HFFc6 (cell line): ENCODE measurements around the gene DNASE1L1. TPM values are rescaled to one million over a fixed set of nuclear protein-coding genes. Genes with fewer than 3 reads are reported as not detected.

Experiments used
- DNase-seq: peaks from one replicate; pipeline ENCODE4 v3.0.0-alpha.2; 2018
- H3K27ac Mint-ChIP-seq: 2 replicates; pipeline ENCODE4 v1.8.0; 2020; ENCODE audit warnings: mild to moderate bottlenecking, mixed read lengths
- H3K27me3 Mint-ChIP-seq: 2 replicates; pipeline ENCODE4 v1.8.0; 2021; ENCODE audit warnings: mild to moderate bottlenecking, moderate library complexity, mixed read lengths; ENCODE audit not compliant: insufficient read depth
- H3K36me3 Mint-ChIP-seq: 2 replicates; pipeline ENCODE4 v1.8.0; 2021; ENCODE audit warnings: low read depth, mixed read lengths
- H3K4me1 Mint-ChIP-seq: 2 replicates; pipeline ENCODE4 v1.8.0; 2020; ENCODE audit warnings: low read depth, mixed read lengths
- H3K4me3 Mint-ChIP-seq: 2 replicates; pipeline ENCODE4 v1.8.0; 2020; ENCODE audit warnings: mild to moderate bottlenecking, moderate library complexity, mixed read lengths
- H3K9me3 Mint-ChIP-seq: 2 replicates; pipeline ENCODE4 v1.8.0; 2020; ENCODE audit warnings: mild to moderate bottlenecking, mixed read lengths
- total RNA-seq, 6 experiments: library from RNA; stranded (reverse); fragmentation: NEBNext Ultra II Directional; extraction: Animal tissue kit (Norgen Biotek cat#: 25700); gene quantifications; 2 replicates in 1 of 6; 3 replicates in 5 of 6; pipeline ENCODE4 v1.2.3, GENCODE V29; 2021
- TF ChIP-seq, protein P1 (sequence below): fragments of 200-600 bp; sonication (generic); IDR thresholded peaks from 2 replicates; pipeline ENCODE4 v1.5.0; 2021; ENCODE audit warnings: antibody characterized with exemption, mild to moderate bottlenecking

The DNASE1L1 gene
- total RNA-seq, 6 experiments from 2014 or later, result 74.8 to 96.3 (median 87.4) TPM

GRCh38 chrX:154450312-154450711 is 41.3 kb upstream of the DNASE1L1 start:
- Mint-ChIP-seq H3K27me3 (peaks cover 2% of the 10 kb centered on the region; the same call in 1 of the 2 replicates), H3K4me1 (peaks cover 6% of the 10 kb centered on the region; the same call in 1 of the 2 replicates), H3K27ac (no peak overlapping the region), H3K4me3 (no peak overlapping the region), H3K36me3 (peaks cover 7% of the 10 kb centered on the region; the same call in 1 of the 2 replicates), H3K9me3 (no peaks in the 10 kb centered on the region)
- no peak for DNase-seq
- TF ChIP-seq, protein P1, sequence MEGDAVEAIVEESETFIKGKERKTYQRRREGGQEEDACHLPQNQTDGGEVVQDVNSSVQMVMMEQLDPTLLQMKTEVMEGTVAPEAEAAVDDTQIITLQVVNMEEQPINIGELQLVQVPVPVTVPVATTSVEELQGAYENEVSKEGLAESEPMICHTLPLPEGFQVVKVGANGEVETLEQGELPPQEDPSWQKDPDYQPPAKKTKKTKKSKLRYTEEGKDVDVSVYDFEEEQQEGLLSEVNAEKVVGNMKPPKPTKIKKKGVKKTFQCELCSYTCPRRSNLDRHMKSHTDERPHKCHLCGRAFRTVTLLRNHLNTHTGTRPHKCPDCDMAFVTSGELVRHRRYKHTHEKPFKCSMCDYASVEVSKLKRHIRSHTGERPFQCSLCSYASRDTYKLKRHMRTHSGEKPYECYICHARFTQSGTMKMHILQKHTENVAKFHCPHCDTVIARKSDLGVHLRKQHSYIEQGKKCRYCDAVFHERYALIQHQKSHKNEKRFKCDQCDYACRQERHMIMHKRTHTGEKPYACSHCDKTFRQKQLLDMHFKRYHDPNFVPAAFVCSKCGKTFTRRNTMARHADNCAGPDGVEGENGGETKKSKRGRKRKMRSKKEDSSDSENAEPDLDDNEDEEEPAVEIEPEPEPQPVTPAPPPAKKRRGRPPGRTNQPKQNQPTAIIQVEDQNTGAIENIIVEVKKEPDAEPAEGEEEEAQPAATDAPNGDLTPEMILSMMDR, result no peak

GRCh38 chrX:154449618-154450017 is 40.6 kb upstream of the DNASE1L1 start:
- H3K9me3 Mint-ChIP-seq, result no peaks in the 10 kb centered on the region
- DNase-seq, result no peak
- H3K27me3 Mint-ChIP-seq, result peaks cover under 1% of the 10 kb centered on the region; the same call in 1 of the 2 replicates
- no peak overlapping the region for H3K4me3 Mint-ChIP-seq
- TF ChIP-seq, protein P1, result no peak
- H3K4me1 Mint-ChIP-seq, result peaks cover 6% of the 10 kb centered on the region; the same call in 1 of the 2 replicates
- no peak overlapping the region for H3K27ac Mint-ChIP-seq
- peaks cover 5% of the 10 kb centered on the region; the same call in 1 of the 2 replicates for H3K36me3 Mint-ChIP-seq

DNA sequence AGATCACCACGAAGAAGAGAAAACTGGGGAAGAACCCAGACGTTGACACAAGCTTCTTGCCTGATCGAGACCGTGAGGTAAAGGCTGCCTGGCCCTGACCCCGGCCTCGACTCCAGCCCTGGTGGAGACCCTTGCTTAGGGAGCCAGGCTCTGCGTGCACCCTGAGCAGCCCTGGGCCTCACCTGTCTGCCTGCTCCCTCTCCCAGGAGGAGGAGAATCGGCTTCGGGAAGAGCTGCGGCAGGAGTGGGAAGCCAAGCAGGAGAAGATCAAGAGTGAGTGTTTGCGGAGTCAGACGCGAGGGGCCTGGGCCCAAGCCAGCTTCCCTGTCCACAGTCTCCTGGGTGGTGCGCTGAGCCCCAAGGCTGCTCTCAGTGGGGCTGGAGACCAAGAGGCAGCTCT is 39.4 kb upstream of the DNASE1L1 start:
- H3K4me1 Mint-ChIP-seq, result peaks cover 8% of the 10 kb centered on the region; the same call in 1 of the 2 replicates
- H3K36me3 Mint-ChIP-seq, result no peaks in the 10 kb centered on the region
- H3K4me3 Mint-ChIP-seq, result no peak overlapping the region
- TF ChIP-seq, protein P1, result no peak
- DNase-seq, result no peak
- no peaks in the 10 kb centered on the region for H3K27me3 Mint-ChIP-seq
- no peaks in the 10 kb centered on the region for H3K9me3 Mint-ChIP-seq
- no peak overlapping the region for H3K27ac Mint-ChIP-seq

GRCh38 chrX:154446430-154446829 is 37.4 kb upstream of the DNASE1L1 start:
- Mint-ChIP-seq H3K36me3 (no peaks in the 10 kb centered on the region), H3K4me3 (no peak overlapping the region), H3K9me3 (no peaks in the 10 kb centered on the region), H3K27ac (no peak overlapping the region), H3K4me1 (peaks cover 11% of the 10 kb centered on the region; the same call in 1 of the 2 replicates), H3K27me3 (no peaks in the 10 kb centered on the region)
- no peak for DNase-seq
- TF ChIP-seq, protein P1, result no peak

DNA sequence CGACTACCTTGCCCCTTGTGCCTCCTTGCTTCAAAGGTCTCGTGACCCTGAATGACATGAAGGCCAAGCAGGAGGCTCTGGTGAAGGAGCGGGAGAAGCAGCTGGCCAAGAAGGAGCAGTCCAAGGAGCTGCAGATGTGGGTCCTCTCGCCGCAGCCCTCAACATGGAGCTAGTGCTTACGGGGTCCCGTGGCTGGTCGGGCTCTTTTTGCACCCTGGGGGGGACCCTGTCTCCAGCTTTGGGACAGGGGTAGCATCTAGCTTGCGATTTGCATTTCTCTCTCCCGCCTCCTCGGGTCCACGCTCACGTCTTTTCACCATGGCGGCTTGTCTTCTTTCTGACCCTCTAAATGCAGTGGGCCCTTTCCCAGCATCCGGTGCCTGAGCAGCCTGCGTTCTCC is 36.7 kb upstream of the DNASE1L1 start:
- Mint-ChIP-seq H3K36me3 (no peaks in the 10 kb centered on the region), H3K4me3 (no peak overlapping the region; the same call in 1 of the 2 replicates)

More for the DNA sequence above, 36.7 kb upstream of the DNASE1L1 start:
- no peak for DNase-seq
- Mint-ChIP-seq H3K9me3 (no peaks in the 10 kb centered on the region), H3K27ac (peak overlapping the region; percentile 16; the same call in 1 of the 2 replicates), H3K4me1 (peaks cover 11% of the 10 kb centered on the region; the same call in 1 of the 2 replicates), H3K27me3 (no peaks in the 10 kb centered on the region)
- TF ChIP-seq, protein P1, result no peak
